Ovary (tissue), 3 donors: Measurements from ENCODE around the gene ZNRD2.

Experiments
- POLR2A ChIP-seq: fragments of 450-650 bp; IDR thresholded peaks from one replicate; pipeline ENCODE4 v1.6.1; 2017; ENCODE audit warnings: antibody characterized with exemption, mild to moderate bottlenecking, moderate library complexity
- TF ChIP-seq, protein P1 (sequence below), 3 donors: fragments of 450-650 bp in 2 of 3; fragments of 200-600 bp in 1 of 3; IDR thresholded peaks; one replicate each; pipeline versions ENCODE4 v1.5.1 to v1.8.0; 2016 to 2022; ENCODE audit warnings: antibody characterized with exemption in 3 of 3, mild to moderate bottlenecking in 1 of 3
- donor health status: DM: no; HTN: no; CAD: no.

GRCh38 chr11:65612691-65613090, 42.4 kb downstream of the ZNRD2 start:
- TF ChIP-seq, protein P1, sequence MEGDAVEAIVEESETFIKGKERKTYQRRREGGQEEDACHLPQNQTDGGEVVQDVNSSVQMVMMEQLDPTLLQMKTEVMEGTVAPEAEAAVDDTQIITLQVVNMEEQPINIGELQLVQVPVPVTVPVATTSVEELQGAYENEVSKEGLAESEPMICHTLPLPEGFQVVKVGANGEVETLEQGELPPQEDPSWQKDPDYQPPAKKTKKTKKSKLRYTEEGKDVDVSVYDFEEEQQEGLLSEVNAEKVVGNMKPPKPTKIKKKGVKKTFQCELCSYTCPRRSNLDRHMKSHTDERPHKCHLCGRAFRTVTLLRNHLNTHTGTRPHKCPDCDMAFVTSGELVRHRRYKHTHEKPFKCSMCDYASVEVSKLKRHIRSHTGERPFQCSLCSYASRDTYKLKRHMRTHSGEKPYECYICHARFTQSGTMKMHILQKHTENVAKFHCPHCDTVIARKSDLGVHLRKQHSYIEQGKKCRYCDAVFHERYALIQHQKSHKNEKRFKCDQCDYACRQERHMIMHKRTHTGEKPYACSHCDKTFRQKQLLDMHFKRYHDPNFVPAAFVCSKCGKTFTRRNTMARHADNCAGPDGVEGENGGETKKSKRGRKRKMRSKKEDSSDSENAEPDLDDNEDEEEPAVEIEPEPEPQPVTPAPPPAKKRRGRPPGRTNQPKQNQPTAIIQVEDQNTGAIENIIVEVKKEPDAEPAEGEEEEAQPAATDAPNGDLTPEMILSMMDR (IDR thresholded peaks at IDR 0.05) = no peak
- no peak for TF ChIP-seq POLR2A
